ENCODE measurements around the gene SMOC2. TPM values are rescaled to one million over a fixed set of nuclear protein-coding genes. Genes with fewer than 3 reads are reported as not detected.

SMOC2 gene
- 10 to 100 TPM; 11.4 to 40.4 (median 18.8) TPM for total RNA-seq
- long read RNA-seq, donor 1, transcript SMOC2-202 (13 exons, 3,117 nt): major isoform, 14 of 27 reads
- long read RNA-seq, donor 1, partial matches to known transcripts: 9 of 27 reads
- long read RNA-seq, donor 1, other reads (novel, unspliced or antisense): 3 of 27 reads
- long read RNA-seq, donor 2, transcript SMOC2-202 (13 exons, 3,117 nt): major isoform, 14 of 31 reads
- long read RNA-seq, donor 2, partial matches to known transcripts: 7 of 31 reads
- long read RNA-seq, donor 2, other reads (novel, unspliced or antisense): 8 of 31 reads

GRCh38 chr6:168440520-168441433 is at the start of gene SMOC2:
Gene SMOC2, plus strand, starts transcription at chr6:168441184. Its CDS starts 187 bp downstream, at chr6:168441371.
- H3K4me3 ChIP-seq: peak within 1 kb of the TSS; percentile 19
- ATAC-seq (peak; percentile 80), DNase-seq (peak in 2 of 3 donors; percentile 38 to 69)
- no peak for TF ChIP-seq CTCF (IDR thresholded peaks at IDR 0.05)
- H3K36me3 ChIP-seq (ENCODE audit: low read depth): no peaks in the 10 kb centered on the region
- peaks cover 13% of the 10 kb centered on the region for H3K4me1 ChIP-seq (ENCODE audit: low read depth)
- no peaks in the 10 kb centered on the region for H3K9me3 ChIP-seq
- intact Hi-C loops (cut with DNase I, micrococcal nuclease): no loop called here

GRCh38 chr6:168393126-168393870 is 47.7 kb upstream of the SMOC2 start:
- H3K4me3 ChIP-seq: no peak overlapping the region
- no peaks in the 10 kb centered on the region for H3K4me1 ChIP-seq (ENCODE audit: low read depth)
- DNase-seq (peak in 1 of 3 donors; percentile 35), ATAC-seq (no peak)
- H3K9me3 ChIP-seq: no peaks in the 10 kb centered on the region
- TF ChIP-seq CTCF (IDR thresholded peaks at IDR 0.05): no peak
- no peaks in the 10 kb centered on the region for H3K36me3 ChIP-seq (ENCODE audit: low read depth)
- intact Hi-C loops (cut with DNase I, micrococcal nuclease): no loop called here

GRCh38 chr6:168394606-168395005 is 46.4 kb upstream of the SMOC2 start:
- no peak for TF ChIP-seq CTCF (IDR thresholded peaks at IDR 0.05)
- no peak for ATAC-seq

GRCh38 chr6:168395983-168396382 is 45.0 kb upstream of the SMOC2 start:
- Histone ChIP-seq H3K4me1 (ENCODE audit: low read depth) (no peaks in the 10 kb centered on the region), H3K36me3 (ENCODE audit: low read depth) (no peaks in the 10 kb centered on the region), H3K4me3 (no peak overlapping the region), H3K9me3 (no peaks in the 10 kb centered on the region)
- ATAC-seq (no peak), DNase-seq (peak in 1 of 3 donors; percentile 29)
- TF ChIP-seq CTCF (IDR thresholded peaks at IDR 0.05): no peak
- intact Hi-C loops (cut with DNase I, micrococcal nuclease): no loop called here

More at GRCh38 chr6:168394606-168395005, 46.4 kb upstream of the SMOC2 start:
- H3K9me3 ChIP-seq: no peaks in the 10 kb centered on the region
- intact Hi-C loops (cut with DNase I, micrococcal nuclease): no loop called here
- no peaks in the 10 kb centered on the region for H3K36me3 ChIP-seq (ENCODE audit: low read depth)
- DNase-seq: no peak
- H3K4me1 ChIP-seq (ENCODE audit: low read depth): no peaks in the 10 kb centered on the region
- no peak overlapping the region for H3K4me3 ChIP-seq

GRCh38 chr6:168396561-168396960 is 44.4 kb upstream of the SMOC2 start:
- Histone ChIP-seq H3K4me3 (no peak overlapping the region), H3K4me1 (ENCODE audit: low read depth) (no peaks in the 10 kb centered on the region), H3K36me3 (ENCODE audit: low read depth) (no peaks in the 10 kb centered on the region), H3K9me3 (no peaks in the 10 kb centered on the region)
- intact Hi-C loops (cut with DNase I, micrococcal nuclease): no loop called here
- no peak for TF ChIP-seq CTCF (IDR thresholded peaks at IDR 0.05)
- ATAC-seq (no peak), DNase-seq (no peak)

Measured in mucosa of descending colon (tissue), 3 donors.